HG03439 (cell line): ENCODE data around the gene PPM1E.
"Not testable (repeated sequence)": the region's sequence is repeated elsewhere in the genome, so short reads cannot be mapped to it uniquely, and the experiment has no call there.

ENCODE experiments used
- ATAC-seq: cut with Tn5 transposase; IDR thresholded peaks from one replicate; pipeline ENCODE4 v1.9.1; 2021; ENCODE audit warnings: mild to moderate bottlenecking, moderate library complexity; ENCODE audit not compliant: unreplicated experiment

Gene PPM1E

GRCh38 chr17:58944166-58944565 lies 188.5 kb downstream of the PPM1E start:
- ATAC-seq: no peak

- ATAC-seq: no peak
Observed at GRCh38 chr17:58947411-58947810, 191.8 kb downstream of the PPM1E start.

GRCh38 chr17:58947824-58948223 lies 192.2 kb downstream of the PPM1E start:
- ATAC-seq: no peak

GRCh38 chr17:58954358-58954757 lies 198.7 kb downstream of the PPM1E start:
- ATAC-seq: not testable (repeated sequence)

- ATAC-seq: no peak
Observed at GRCh38 chr17:58956997-58957724, 201.5 kb downstream of the PPM1E start.

- not testable (repeated sequence) for ATAC-seq
Observed at GRCh38 chr17:58957725-58958073, 202.0 kb downstream of the PPM1E start.

- no peak for ATAC-seq
Observed at GRCh38 chr17:58960068-58960467, 204.4 kb downstream of the PPM1E start.

- ATAC-seq: no peak
Observed at GRCh38 chr17:58965221-58965620, 209.6 kb downstream of the PPM1E start.

- ATAC-seq: no peak
Observed at GRCh38 chr17:58966208-58966607, 210.6 kb downstream of the PPM1E start.

- no peak for ATAC-seq
Observed at GRCh38 chr17:58968426-58969061, 212.9 kb downstream of the PPM1E start.

- ATAC-seq: no peak
Observed at GRCh38 chr17:58969156-58969555, 213.5 kb downstream of the PPM1E start.

- ATAC-seq: no peak
Observed at GRCh38 chr17:58969612-58970011, 214.0 kb downstream of the PPM1E start.

GRCh38 chr17:58970609-58971450 lies 215.2 kb downstream of the PPM1E start:
- no peak for ATAC-seq

- no peak for ATAC-seq
Observed at GRCh38 chr17:58974354-58974753, 218.7 kb downstream of the PPM1E start.

GRCh38 chr17:58976541-58976940 lies 220.9 kb downstream of the PPM1E start:
- ATAC-seq: no peak

- ATAC-seq: no peak
Observed at GRCh38 chr17:58980706-58981481, 225.2 kb downstream of the PPM1E start.

GRCh38 chr17:58982626-58983025 lies 227.0 kb downstream of the PPM1E start:
- ATAC-seq: no peak

- ATAC-seq: no peak
Observed at GRCh38 chr17:58985367-58985766, 229.7 kb downstream of the PPM1E start.

GRCh38 chr17:58985971-58986370 lies 230.3 kb downstream of the PPM1E start:
- ATAC-seq: no peak

GRCh38 chr17:58989629-58990028 lies 234.0 kb downstream of the PPM1E start:
- no peak for ATAC-seq

GRCh38 chr17:58991718-58992331 lies 236.2 kb downstream of the PPM1E start:
- peak; percentile 67 for ATAC-seq
